Measurements from ENCODE around the gene USF2.

The USF2 gene

DNA sequence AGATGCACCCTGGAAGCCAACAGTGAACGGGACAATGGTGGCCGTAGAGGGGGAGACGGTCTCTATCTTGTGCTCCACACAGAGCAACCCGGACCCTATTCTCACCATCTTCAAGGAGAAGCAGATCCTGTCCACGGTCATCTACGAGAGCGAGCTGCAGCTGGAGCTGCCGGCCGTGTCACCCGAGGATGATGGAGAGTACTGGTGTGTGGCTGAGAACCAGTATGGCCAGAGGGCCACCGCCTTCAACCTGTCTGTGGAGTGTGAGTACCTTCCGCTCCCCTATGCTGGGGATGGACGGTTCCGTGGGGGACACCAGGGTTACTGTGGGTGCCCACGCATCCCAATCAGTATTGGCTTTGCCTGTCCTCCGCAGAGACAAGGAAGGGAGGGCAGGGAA lies 33.7 kb downstream of the USF2 start:
- no peak for DNase-seq

DNA sequence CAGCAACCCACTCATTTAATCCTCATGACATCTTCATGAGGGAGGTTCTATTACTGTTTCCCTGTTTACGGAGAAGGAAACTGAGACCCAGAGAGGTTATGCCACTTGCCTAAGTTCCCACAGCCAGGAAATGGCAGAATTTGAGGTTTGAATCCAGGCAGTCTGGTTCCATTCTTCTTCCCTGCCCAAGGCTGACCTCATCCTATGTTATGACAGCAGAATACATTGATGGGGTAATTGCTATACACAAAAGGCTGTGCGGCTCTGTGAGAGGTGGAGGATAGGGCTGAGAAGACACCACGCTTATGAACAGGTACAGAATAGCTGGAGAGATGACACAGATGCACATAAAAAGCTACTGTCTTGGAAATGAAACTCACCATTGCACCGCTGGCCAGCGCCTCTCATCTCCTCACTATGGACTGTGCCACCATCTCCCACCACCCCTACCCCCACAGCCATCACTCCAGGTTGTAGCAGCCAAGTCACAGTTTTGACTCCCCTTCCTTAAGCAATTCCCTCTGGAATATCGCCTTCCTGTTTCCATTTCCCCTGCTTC lies 34.7 kb downstream of the USF2 start:
- no peak for DNase-seq

- DNase-seq: no peak
Observed at GRCh38 chr19:35304036-35304435, 35.3 kb downstream of the USF2 start.

DNA sequence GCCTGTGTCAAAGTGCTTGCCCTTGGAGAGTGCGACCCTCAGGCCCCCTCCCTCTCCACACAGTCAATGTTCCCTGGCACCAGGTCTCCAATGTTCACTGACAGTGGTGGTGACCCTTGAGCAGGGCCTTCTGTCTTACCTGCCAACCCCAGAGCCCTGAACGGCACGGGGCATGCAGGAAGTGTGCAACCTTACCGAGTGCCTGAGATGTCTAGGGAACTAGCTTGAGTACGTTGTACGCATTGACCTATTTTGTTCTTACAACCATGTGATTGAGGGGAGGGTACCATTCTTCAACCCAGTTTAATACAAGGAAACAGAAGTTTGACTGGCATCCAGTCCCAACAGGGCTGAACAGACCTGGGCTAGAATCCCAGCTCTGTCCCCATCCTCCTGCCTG lies 36.4 kb downstream of the USF2 start:
- DNase-seq: no peak

GRCh38 chr19:35306473-35307246 lies 37.9 kb downstream of the USF2 start:
- no peak for DNase-seq

- DNase-seq: no peak
Observed at GRCh38 chr19:35307931-35308330, 39.2 kb downstream of the USF2 start.

DNA sequence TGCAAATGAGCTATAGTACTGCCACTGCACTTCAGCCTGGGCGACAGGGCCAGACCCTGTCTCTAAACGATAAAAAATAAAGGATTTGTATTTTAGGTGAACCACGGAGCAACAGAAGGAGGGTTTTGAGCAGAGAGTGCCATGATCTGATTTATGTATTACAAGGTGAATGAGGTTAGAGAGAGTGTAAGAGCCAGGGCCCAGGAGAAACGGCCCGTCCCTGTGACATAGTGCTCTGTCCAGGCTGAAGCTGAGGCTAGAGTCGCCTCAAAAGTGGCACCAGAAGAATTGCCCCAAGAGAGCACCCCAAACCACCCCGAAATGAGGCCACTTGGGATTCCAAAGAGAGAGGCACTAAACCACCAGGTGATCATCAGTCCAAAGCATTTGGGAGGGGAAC lies 40.1 kb downstream of the USF2 start:
- no peak for DNase-seq

- DNase-seq: no peak
Observed at GRCh38 chr19:35309481-35310279, 40.9 kb downstream of the USF2 start.

- no peak for DNase-seq
Observed at GRCh38 chr19:35310331-35310730, 41.6 kb downstream of the USF2 start.

DNA sequence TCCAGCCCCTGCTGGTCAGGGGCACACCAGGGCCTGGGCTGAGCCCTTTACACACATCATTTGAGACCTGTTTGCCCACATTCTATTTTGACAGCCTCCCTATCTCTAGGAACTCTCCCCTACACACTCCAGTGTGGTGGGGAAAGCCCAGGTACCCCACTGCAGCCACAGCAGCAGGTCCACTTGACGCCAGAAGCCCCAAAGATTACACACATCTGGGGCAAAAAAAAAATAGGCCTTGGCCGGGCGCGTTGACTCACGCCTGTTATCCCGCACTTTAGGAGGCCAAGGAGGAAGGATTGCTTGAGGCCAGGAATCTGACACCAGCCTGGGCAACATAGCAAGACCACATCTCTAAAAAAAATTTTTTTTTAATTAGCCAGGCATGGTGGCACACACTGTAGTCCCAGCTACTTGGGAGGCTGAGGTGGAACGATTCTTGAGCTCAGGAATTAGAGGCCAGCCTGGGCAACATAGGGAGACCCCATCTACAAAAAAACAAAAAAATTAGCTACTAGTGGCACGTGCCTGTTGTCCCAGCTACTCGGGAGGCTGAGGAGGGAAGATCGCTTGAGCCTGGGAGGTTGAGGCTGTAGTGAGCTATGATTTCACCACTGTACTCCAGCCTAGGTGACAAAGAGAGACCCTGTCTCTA lies 42.2 kb downstream of the USF2 start:
- no peak for DNase-seq

GRCh38 chr19:35311901-35312665 lies 43.3 kb downstream of the USF2 start:
- DNase-seq: no peak

DNA sequence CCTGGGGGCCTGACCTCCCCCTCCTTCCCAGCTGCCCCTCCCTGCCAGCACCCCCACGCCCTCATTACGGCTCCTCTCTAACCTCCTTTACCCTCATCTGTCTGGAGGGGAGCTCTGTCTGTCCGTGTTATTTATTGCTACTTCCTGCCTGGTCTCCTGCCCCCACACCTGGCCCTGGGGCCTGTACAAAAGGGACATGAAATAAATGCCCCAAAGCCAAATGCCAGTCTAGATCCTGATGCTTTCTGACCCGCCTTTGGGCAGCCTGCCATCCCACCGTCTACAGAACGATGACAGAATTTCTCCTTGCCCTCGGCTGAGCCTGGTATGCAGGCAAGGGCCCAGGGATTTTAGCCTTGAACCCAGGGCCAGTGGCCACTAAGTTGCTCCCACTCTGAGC lies 44.8 kb downstream of the USF2 start:
- DNase-seq: no peak

DNA sequence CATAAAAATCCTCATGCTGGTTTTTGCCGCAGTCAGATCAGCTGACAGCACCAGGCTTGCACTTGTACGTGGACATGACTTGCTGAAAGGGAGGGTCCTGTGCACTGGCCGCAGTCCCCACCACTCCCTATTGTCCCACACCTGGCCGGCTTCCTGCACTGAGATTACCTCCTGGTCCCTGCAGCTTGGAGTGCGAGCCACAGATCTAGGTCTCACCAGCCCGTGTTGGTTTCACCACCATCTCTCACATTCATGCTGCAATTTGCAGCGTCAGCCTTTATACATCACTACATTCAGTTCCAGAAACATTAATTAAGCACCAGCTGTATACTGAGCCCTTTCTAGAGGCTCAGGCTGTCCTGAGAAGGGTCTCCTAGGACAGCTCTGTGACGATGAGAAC lies 45.3 kb downstream of the USF2 start:
- no peak for DNase-seq

- no peak for DNase-seq
Observed at GRCh38 chr19:35314858-35315470, 46.2 kb downstream of the USF2 start.

GRCh38 chr19:35315883-35316282 lies 47.1 kb downstream of the USF2 start:
- DNase-seq: no peak

- DNase-seq: no peak
Observed at GRCh38 chr19:35316560-35316959, 47.8 kb downstream of the USF2 start.

GRCh38 chr19:35317464-35318043 lies 48.8 kb downstream of the USF2 start:
- DNase-seq: no peak

GRCh38 chr19:35318679-35319448 lies 50.1 kb downstream of the USF2 start:
- DNase-seq: peak; percentile 92

- DNase-seq: no peak
Observed at GRCh38 chr19:35320065-35320713, 51.4 kb downstream of the USF2 start.

DNA sequence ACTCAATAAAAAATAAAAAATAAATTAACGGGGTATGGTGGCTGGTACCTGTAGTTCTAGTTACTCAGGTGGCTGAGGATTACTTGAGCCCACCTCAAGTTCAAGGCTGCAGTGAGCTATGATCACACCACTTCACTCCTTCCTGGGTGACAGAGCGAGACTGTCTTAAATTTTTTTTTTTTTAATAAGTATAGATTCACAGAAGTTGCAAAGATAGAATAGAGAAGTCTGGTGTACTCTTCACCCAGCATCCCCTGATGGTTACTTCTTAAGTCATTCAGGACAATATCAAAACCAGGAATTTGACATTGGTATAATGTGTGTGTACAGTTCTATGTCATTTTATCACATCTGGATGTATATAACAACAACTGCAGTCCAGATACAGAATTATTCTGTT lies 52.5 kb downstream of the USF2 start:
- DNase-seq: no peak

DNA sequence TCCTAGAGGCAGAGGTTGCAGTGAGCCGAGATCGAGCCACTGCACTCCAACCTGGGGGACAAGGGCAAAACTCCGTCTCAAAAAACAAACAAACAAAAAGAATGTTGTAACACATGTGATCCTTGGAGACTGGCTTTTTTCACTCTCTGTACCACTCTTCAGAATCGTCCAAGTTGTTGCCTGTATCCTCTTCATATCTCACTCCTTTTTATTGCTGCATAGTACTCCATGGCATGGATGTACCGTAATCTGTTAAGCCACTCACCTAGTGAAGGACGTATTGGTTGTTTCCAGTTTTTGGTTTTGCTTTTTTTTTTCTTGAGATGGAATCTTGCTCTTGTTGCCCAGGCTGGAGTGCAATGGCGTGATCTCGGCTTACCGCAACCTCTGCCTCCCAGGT lies 53.3 kb downstream of the USF2 start:
- DNase-seq: no peak
